SU-DHL-6 (cell line): ENCODE results near the gene ATP9B.

ENCODE experiments used
- CTCF ChIP-seq: fragments of 200-600 bp; sonication (generic); IDR thresholded peaks from one replicate; pipeline ENCODE4 v1.5.1; 2017; ENCODE audit warnings: antibody characterized with exemption, mild to moderate bottlenecking, low read length, moderate library complexity; ENCODE audit not compliant: insufficient read depth, poor library complexity, severe bottlenecking
- EZH2phosphoT487 ChIP-seq: fragments of 200-600 bp; sonication (generic), shearing (Covaris generic); conservative IDR thresholded peaks from 2 replicates; pipeline ENCODE4 v1.6.1; 2018; ENCODE audit warnings: mild to moderate bottlenecking, antibody characterized with exemption, low read length, moderate library complexity, mixed read lengths

GRCh38 chr18:79026491-79026890 lies 42.7 kb upstream of the ATP9B start:
- TF ChIP-seq CTCF (no peak), EZH2phosphoT487 (no peak)
